AG08395 (cell line): ENCODE measurements around the gene PPP3CA.
"Not testable (repeated sequence)": the region's sequence is repeated elsewhere in the genome, so short reads cannot be mapped to it uniquely, and the experiment has no call there.

ENCODE experiments used
- DNase-seq: peaks from one replicate; pipeline ENCODE4 v3.0.0; 2012; ENCODE audit warnings: mixed read lengths, low spot score

PPP3CA gene

GRCh38 chr4:101000496-101000895 is 346.8 kb downstream of the PPP3CA start:
- DNase-seq = no peak

GRCh38 chr4:100995671-100996070 is 351.7 kb downstream of the PPP3CA start:
- no peak for DNase-seq

GRCh38 chr4:100995002-100995401 is 352.3 kb downstream of the PPP3CA start:
- not testable (repeated sequence) for DNase-seq

GRCh38 chr4:100991332-100992069 is 355.8 kb downstream of the PPP3CA start:
- DNase-seq = not testable (repeated sequence)

- no peak for DNase-seq
Measured at GRCh38 chr4:100989401-100989800, 357.9 kb downstream of the PPP3CA start.

- DNase-seq = no peak
Measured at GRCh38 chr4:100988876-100989275, 358.4 kb downstream of the PPP3CA start.

GRCh38 chr4:100986360-100986868 is 360.9 kb downstream of the PPP3CA start:
- DNase-seq = no peak

- DNase-seq = no peak
Measured at GRCh38 chr4:100985576-100985975, 361.8 kb downstream of the PPP3CA start.

GRCh38 chr4:100984901-100985300 is 362.4 kb downstream of the PPP3CA start:
- peak; percentile 65 for DNase-seq

GRCh38 chr4:100983426-100983825 is 363.9 kb downstream of the PPP3CA start:
- peak; percentile 19 for DNase-seq

GRCh38 chr4:100982345-100982744 is 365.0 kb downstream of the PPP3CA start:
- DNase-seq = no peak

- peak; percentile 20 for DNase-seq
Measured at GRCh38 chr4:100981447-100982204, 365.7 kb downstream of the PPP3CA start.

GRCh38 chr4:100979736-100980135 is 367.6 kb downstream of the PPP3CA start:
- DNase-seq = no peak

- no peak for DNase-seq
Measured at GRCh38 chr4:100977746-100978397, 369.5 kb downstream of the PPP3CA start.

GRCh38 chr4:100977274-100977673 is 370.1 kb downstream of the PPP3CA start:
- DNase-seq = no peak
